ENCODE results near the gene FBN3. TPM values are rescaled to one million over a fixed set of nuclear protein-coding genes. Genes with fewer than 3 reads are reported as not detected.

The FBN3 gene
- polyA plus RNA-seq, 1 donor (not counting 4 experiments of a cell fraction or from before 2014, with no cell fraction given): not detected

GRCh38 chr19:8087876-8088275 lies 61.5 kb downstream of the FBN3 start:
- DNase-seq (ENCODE audit: low read depth, low spot score) (no peak), FAIRE-seq (no peak)
- TF ChIP-seq EZH2 (IDR thresholded peaks at IDR 0.05; ENCODE audit: low read length) (no peak), CTCF (optimal IDR thresholded peaks at IDR 0.05 in 1 of 3, IDR thresholded peaks at IDR 0.05 in 1 of 3, conservative IDR thresholded peaks at IDR 0.05 in 1 of 3; ENCODE audit: extremely low read depth in 1 of 3, insufficient read depth in 2 of 3, low read length in 3 of 3) (no peak)
- Histone ChIP-seq H3K4me2 (ENCODE audit: control insufficient read depth, extremely low read depth, insufficient read depth, low read depth, low read length) (no peak overlapping the region), H3K9me3 (ENCODE audit: control insufficient read depth, low read depth, low read length) (peaks cover 4% of the 10 kb centered on the region), H3K27ac (ENCODE audit: control insufficient read depth, insufficient read depth, low read length) (no peak overlapping the region), H3K79me2 (ENCODE audit: control insufficient read depth, insufficient read depth, low read length) (no peaks in the 10 kb centered on the region), H3K9ac (ENCODE audit: control insufficient read depth, extremely low read depth, insufficient read depth, low read length) (no peak overlapping the region), H4K20me1 (ENCODE audit: control insufficient read depth, extremely low read depth, insufficient read depth, low read length) (no peaks in the 10 kb centered on the region), H3K4me3 (ENCODE audit: control insufficient read depth in 2 of 3, extremely low read depth in 1 of 3, insufficient read depth in 2 of 3, low read depth in 1 of 3, low read length in 3 of 3) (no peak overlapping the region), H3K4me1 (ENCODE audit: control insufficient read depth, extremely low read depth, insufficient read depth, low read length) (no peaks in the 10 kb centered on the region), H2AFZ (ENCODE audit: control insufficient read depth, low read length) (no peak overlapping the region), H3K36me3 (ENCODE audit: control insufficient read depth in 2 of 2, extremely low read depth in 1 of 2, insufficient read depth in 2 of 2, low read length in 2 of 2) (no peaks in the 10 kb centered on the region), H3K9me1 (ENCODE audit: control insufficient read depth, extremely low read depth, insufficient read depth, low read length) (no peaks in the 10 kb centered on the region), H3K27me3 (ENCODE audit: control insufficient read depth, extremely low read depth, insufficient read depth, low read length) (no peaks in the 10 kb centered on the region)
- dilution Hi-C loops (cut with MboI; ENCODE audit: extremely low pct_ligation_motif_present, low sequenced_read_pairs): no loop called here

- DNase-seq (ENCODE audit: low read depth, low spot score) (no peak), FAIRE-seq (no peak)
- no peaks in the 10 kb centered on the region for H3K27me3 ChIP-seq (ENCODE audit: control insufficient read depth, extremely low read depth, insufficient read depth, low read length)
- H3K4me3 ChIP-seq (ENCODE audit: control insufficient read depth in 2 of 3, extremely low read depth in 1 of 3, insufficient read depth in 2 of 3, low read depth in 1 of 3, low read length in 3 of 3): no peak overlapping the region
- no peak overlapping the region for H3K27ac ChIP-seq (ENCODE audit: control insufficient read depth, insufficient read depth, low read length)
- H4K20me1 ChIP-seq (ENCODE audit: control insufficient read depth, extremely low read depth, insufficient read depth, low read length): no peaks in the 10 kb centered on the region
- H3K4me2 ChIP-seq (ENCODE audit: control insufficient read depth, extremely low read depth, insufficient read depth, low read depth, low read length): no peak overlapping the region
- TF ChIP-seq EZH2 (IDR thresholded peaks at IDR 0.05; ENCODE audit: low read length) (no peak), CTCF (optimal IDR thresholded peaks at IDR 0.05 in 1 of 3, IDR thresholded peaks at IDR 0.05 in 1 of 3, conservative IDR thresholded peaks at IDR 0.05 in 1 of 3; ENCODE audit: extremely low read depth in 1 of 3, insufficient read depth in 2 of 3, low read length in 3 of 3) (no peak)
- dilution Hi-C loops (cut with MboI; ENCODE audit: extremely low pct_ligation_motif_present, low sequenced_read_pairs): no loop called here
- peaks cover 4% of the 10 kb centered on the region for H3K9me3 ChIP-seq (ENCODE audit: control insufficient read depth, low read depth, low read length)
- H3K9me1 ChIP-seq (ENCODE audit: control insufficient read depth, extremely low read depth, insufficient read depth, low read length): no peaks in the 10 kb centered on the region
- no peaks in the 10 kb centered on the region for H3K4me1 ChIP-seq (ENCODE audit: control insufficient read depth, extremely low read depth, insufficient read depth, low read length)
- no peaks in the 10 kb centered on the region for H3K36me3 ChIP-seq (ENCODE audit: control insufficient read depth in 2 of 2, extremely low read depth in 1 of 2, insufficient read depth in 2 of 2, low read length in 2 of 2)
- no peak overlapping the region for H3K9ac ChIP-seq (ENCODE audit: control insufficient read depth, extremely low read depth, insufficient read depth, low read length)
- no peak overlapping the region for H2AFZ ChIP-seq (ENCODE audit: control insufficient read depth, low read length)
- no peaks in the 10 kb centered on the region for H3K79me2 ChIP-seq (ENCODE audit: control insufficient read depth, insufficient read depth, low read length)
These were observed 62.5 kb downstream of the FBN3 start for GRCh38 chr19:8086849-8087248.

Measured in keratinocyte (primary cell).